Type B pancreatic cell (in vitro differentiated cells): Measurements from ENCODE around the gene BACH2. TPM values are rescaled to one million over a fixed set of nuclear protein-coding genes. Genes with fewer than 3 reads are reported as not detected.

Experiments used
- DNase-seq: peaks from one replicate; pipeline ENCODE4 v3.0.0; 2021; ENCODE audit warnings: mixed read lengths; ENCODE audit not compliant: unreplicated experiment; ENCODE audit errors: extremely low spot score
- H3K27ac Mint-ChIP-seq: 2 replicates; pipeline ENCODE4 v1.8.0; 2021; ENCODE audit warnings: mild to moderate bottlenecking, mixed read lengths
- H3K27me3 Mint-ChIP-seq: 2 replicates; pipeline ENCODE4 v1.8.0; 2021; ENCODE audit warnings: mixed read lengths
- H3K36me3 Mint-ChIP-seq: 2 replicates; pipeline ENCODE4 v1.8.0; 2021; ENCODE audit warnings: mixed read lengths
- H3K4me1 Mint-ChIP-seq: one replicate; pipeline ENCODE4 v1.8.0; 2021; ENCODE audit warnings: mixed read lengths; ENCODE audit not compliant: unreplicated experiment
- H3K4me3 Mint-ChIP-seq: 2 replicates; pipeline ENCODE4 v1.8.0; 2021; ENCODE audit warnings: mild to moderate bottlenecking, mixed read lengths
- H3K9me3 Mint-ChIP-seq: 2 replicates; pipeline ENCODE4 v1.8.0; 2021; ENCODE audit warnings: mixed read lengths
- total RNA-seq: library from RNA; stranded (reverse); gene quantifications from 2 replicates; pipeline ENCODE4 v1.2.1, GENCODE V29; 2021; ENCODE audit warnings: low replicate concordance
- TF ChIP-seq, protein P1 (sequence below): fragments of 200-600 bp; sonication (generic); conservative IDR thresholded peaks from 2 replicates; pipeline ENCODE4 v1.5.0; 2021; ENCODE audit warnings: antibody characterized with exemption, mild to moderate bottlenecking

The BACH2 gene
- total RNA-seq, 1 donor from 2014 or later: 33.5 TPM

DNA sequence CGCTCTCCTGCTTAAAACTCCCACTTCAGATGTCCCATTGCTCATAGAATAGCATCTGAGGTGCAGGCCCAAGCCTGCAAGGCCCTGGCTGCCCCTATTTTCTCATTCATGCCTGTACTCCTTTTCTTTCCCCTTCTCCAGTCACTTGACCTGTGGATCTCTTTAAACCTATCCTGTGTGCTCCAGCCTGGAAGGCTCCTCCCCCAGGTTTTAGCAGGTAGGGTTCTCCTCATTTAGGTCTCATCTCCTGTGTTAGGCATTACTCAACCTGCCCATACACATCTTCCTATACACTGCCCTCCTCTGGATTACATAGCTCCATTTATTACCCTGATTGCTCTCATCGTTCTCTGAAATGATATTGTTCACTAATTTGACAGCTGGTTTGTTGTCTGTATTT lies 185.3 kb downstream of the BACH2 start:
- no peak overlapping the region for H3K27ac Mint-ChIP-seq

DNA sequence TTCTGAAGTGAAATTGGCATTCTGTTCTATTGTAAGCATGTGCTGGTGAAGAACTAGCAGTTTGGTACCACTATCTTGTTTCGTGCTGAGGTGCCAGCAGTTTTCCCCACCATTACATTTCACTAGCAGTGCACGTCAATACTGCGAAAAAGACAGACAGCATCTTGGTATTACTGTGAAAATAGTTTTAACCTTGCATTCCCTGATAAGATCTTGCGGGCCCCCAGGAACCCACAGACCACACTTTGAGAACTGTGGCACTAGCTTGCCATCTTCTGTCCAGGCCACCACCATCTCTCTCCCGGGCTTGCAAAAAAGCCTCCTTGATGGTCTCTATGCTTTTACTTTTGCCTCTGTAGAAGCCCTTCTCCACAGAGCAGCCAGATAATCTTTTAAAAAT lies 185.7 kb downstream of the BACH2 start:
- Mint-ChIP-seq H3K4me1 (no peaks in the 10 kb centered on the region), H3K9me3 (peaks cover 27% of the 10 kb centered on the region), H3K27ac (no peak overlapping the region), H3K27me3 (no peaks in the 10 kb centered on the region), H3K4me3 (no peak overlapping the region), H3K36me3 (peaks cover 6% of the 10 kb centered on the region)
- DNase-seq: no peak
- TF ChIP-seq, protein P1, sequence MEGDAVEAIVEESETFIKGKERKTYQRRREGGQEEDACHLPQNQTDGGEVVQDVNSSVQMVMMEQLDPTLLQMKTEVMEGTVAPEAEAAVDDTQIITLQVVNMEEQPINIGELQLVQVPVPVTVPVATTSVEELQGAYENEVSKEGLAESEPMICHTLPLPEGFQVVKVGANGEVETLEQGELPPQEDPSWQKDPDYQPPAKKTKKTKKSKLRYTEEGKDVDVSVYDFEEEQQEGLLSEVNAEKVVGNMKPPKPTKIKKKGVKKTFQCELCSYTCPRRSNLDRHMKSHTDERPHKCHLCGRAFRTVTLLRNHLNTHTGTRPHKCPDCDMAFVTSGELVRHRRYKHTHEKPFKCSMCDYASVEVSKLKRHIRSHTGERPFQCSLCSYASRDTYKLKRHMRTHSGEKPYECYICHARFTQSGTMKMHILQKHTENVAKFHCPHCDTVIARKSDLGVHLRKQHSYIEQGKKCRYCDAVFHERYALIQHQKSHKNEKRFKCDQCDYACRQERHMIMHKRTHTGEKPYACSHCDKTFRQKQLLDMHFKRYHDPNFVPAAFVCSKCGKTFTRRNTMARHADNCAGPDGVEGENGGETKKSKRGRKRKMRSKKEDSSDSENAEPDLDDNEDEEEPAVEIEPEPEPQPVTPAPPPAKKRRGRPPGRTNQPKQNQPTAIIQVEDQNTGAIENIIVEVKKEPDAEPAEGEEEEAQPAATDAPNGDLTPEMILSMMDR: no peak

More for the DNA sequence above, 185.3 kb downstream of the BACH2 start:
- TF ChIP-seq, protein P1: no peak
- Mint-ChIP-seq H3K36me3 (peaks cover 6% of the 10 kb centered on the region), H3K4me1 (no peaks in the 10 kb centered on the region), H3K27me3 (no peaks in the 10 kb centered on the region), H3K4me3 (no peak overlapping the region), H3K9me3 (peaks cover 27% of the 10 kb centered on the region)
- DNase-seq: no peak

GRCh38 chr6:90109141-90109540 lies 187.5 kb downstream of the BACH2 start:
- no peak overlapping the region for H3K27ac Mint-ChIP-seq
- H3K4me3 Mint-ChIP-seq: no peak overlapping the region
- H3K9me3 Mint-ChIP-seq: peaks cover 10% of the 10 kb centered on the region
- H3K36me3 Mint-ChIP-seq: no peaks in the 10 kb centered on the region
- no peaks in the 10 kb centered on the region for H3K27me3 Mint-ChIP-seq
- TF ChIP-seq, protein P1: no peak
- no peaks in the 10 kb centered on the region for H3K4me1 Mint-ChIP-seq
- DNase-seq: no peak

- Mint-ChIP-seq H3K36me3 (peaks cover 7% of the 10 kb centered on the region), H3K27ac (no peak overlapping the region), H3K27me3 (no peaks in the 10 kb centered on the region), H3K9me3 (peaks cover 11% of the 10 kb centered on the region), H3K4me1 (peaks cover 9% of the 10 kb centered on the region), H3K4me3 (no peak overlapping the region)
- no peak for DNase-seq
- TF ChIP-seq, protein P1: no peak
These were observed 188.8 kb downstream of the BACH2 start for GRCh38 chr6:90107771-90108282.

DNA sequence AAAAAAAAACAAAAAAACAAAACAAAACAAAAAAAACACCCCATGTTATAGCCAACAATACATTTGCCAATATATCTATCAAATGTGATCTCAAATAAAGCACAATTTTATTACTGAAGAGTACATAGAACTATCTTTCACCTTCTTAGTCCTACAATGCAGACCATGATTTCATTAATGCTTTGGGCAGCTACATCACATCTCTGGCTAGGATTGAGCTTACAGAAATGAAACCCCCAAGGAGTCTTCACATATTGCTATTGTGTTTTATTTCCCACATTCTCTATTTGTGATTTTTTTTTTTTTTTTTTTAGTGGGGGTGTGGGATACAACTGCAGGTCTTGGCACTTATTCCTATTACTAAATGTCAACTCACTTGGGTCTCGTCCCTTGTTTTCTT lies 189.3 kb downstream of the BACH2 start:
- TF ChIP-seq, protein P1: no peak
- DNase-seq: no peak
- H3K9me3 Mint-ChIP-seq: peaks cover 7% of the 10 kb centered on the region
- no peak overlapping the region for H3K4me3 Mint-ChIP-seq
- peaks cover 9% of the 10 kb centered on the region for H3K4me1 Mint-ChIP-seq
- H3K27me3 Mint-ChIP-seq: no peaks in the 10 kb centered on the region
- no peak overlapping the region for H3K27ac Mint-ChIP-seq
- H3K36me3 Mint-ChIP-seq: peaks cover 7% of the 10 kb centered on the region

GRCh38 chr6:90106449-90106848 lies 190.2 kb downstream of the BACH2 start:
- H3K4me3 Mint-ChIP-seq: no peak overlapping the region
- peaks cover 8% of the 10 kb centered on the region for H3K9me3 Mint-ChIP-seq
- TF ChIP-seq, protein P1: no peak
- peaks cover 7% of the 10 kb centered on the region for H3K36me3 Mint-ChIP-seq
- no peak overlapping the region for H3K27ac Mint-ChIP-seq
- DNase-seq: no peak
- peaks cover 9% of the 10 kb centered on the region for H3K4me1 Mint-ChIP-seq
- no peaks in the 10 kb centered on the region for H3K27me3 Mint-ChIP-seq
